ENCODE data around the gene HP1BP3.

HP1BP3 gene

GRCh38 chr1:20711285-20712214 lies 75.6 kb downstream of the HP1BP3 start:
- no peak for DNase-seq (ENCODE audit: low read depth)

DNA sequence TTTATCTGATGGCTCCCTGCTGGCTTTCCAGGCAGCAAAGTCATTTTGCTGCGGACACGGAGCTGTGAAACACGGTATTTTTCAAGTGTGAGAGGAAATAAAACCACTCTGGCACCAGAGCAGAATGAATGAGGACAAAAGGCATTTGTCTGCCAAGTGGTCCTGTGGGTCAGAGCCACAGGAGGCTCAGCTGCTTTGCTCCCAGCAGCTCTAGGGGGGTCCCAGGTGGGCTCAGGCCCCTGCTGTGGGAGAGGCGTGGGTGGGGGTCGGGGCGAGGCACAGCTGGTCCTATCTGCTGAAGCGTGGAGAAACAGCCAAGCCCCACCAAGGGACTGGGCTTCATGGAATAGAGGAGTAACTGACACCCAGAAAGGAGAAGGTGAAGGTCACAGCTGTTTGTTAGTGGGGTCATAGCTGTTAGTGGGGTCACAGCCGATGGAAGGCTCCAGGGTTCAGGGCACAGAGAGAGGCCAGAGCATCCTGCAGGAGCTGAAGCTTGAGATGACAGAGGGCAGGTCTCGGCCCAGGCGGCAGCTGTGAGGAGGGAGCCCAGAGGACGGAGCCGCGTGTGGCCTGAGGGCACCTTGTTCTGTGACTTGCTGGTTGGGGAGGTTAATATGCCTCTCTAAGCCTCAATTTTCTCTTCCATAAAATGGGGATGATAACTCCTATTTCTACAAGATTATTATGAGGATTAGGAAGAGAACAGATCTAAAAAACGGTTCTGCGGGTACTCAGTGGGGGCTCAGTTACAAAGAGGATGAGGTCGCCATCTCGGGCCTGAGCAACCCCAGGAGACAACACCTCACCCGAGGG lies 76.4 kb downstream of the HP1BP3 start:
- no peak for DNase-seq (ENCODE audit: low read depth)

- no peak for DNase-seq (ENCODE audit: low read depth)
Measured at GRCh38 chr1:20709868-20710267, 77.2 kb downstream of the HP1BP3 start.

DNA sequence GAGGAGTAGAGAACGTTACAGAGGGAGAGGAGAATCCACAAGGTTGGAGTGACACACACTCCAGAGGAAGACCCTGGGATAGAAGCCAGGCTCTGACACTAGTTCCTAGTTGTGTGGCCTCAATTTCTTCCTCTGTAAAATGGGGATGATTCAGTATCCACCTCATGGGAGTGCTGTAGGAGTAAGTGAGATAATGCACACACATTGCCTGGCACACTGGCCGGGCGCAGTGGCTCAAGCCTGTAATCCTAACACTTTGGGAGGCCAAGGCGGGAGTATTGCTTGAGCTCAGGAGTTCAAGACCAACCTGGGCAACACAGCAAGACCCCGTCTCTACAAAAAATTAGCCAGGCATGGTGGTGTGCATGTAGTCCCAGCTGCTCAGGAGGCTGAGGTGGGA lies 78.2 kb downstream of the HP1BP3 start:
- no peak for DNase-seq (ENCODE audit: low read depth)

DNA sequence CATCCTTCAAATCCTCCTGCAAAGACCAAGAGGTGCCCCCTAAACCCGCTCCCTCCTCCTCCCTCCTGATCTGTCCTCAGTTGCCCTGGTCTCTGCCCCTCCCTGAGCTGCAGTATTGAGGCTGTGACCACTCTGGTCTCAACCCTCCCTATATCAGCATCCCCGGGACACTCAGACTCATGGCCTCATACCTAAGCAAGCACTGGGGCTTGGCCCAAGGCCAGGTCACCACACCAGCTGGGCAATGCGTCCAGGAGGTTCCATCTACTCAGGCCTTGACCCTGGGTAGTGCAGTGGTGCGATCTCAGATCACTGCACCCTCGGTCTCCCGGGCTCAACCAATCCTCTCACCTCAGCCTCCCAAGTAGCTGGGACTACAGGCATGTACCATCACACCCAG lies 79.0 kb downstream of the HP1BP3 start:
- DNase-seq (ENCODE audit: low read depth) = no peak

- DNase-seq (ENCODE audit: low read depth) = no peak
Measured at GRCh38 chr1:20706841-20707240, 80.3 kb downstream of the HP1BP3 start.

GRCh38 chr1:20705203-20705755 lies 81.8 kb downstream of the HP1BP3 start:
- DNase-seq (ENCODE audit: low read depth) = no peak

- DNase-seq (ENCODE audit: low read depth) = no peak
Measured at GRCh38 chr1:20704390-20705202, 82.5 kb downstream of the HP1BP3 start.

- DNase-seq (ENCODE audit: low read depth) = no peak
Measured at GRCh38 chr1:20703124-20703756, 83.9 kb downstream of the HP1BP3 start.

DNA sequence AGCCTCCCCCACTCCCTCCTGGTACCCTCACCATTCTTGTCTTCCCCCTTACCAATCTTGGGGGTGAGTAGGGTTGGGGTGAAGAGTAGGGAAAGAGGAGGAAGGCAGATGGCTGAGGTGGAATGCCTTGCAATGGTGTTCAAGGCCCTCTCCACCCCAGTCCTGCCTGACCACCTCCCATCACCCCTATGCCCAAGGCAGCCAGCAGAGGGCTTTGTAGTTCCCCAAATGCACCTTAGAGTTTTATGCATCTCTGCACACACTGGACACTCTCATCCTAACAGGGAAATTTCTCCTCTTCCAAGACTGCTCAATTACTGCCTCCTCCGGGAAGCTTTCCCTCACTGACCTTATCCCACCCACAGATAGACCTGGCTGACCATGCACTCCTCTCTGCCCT lies 84.7 kb downstream of the HP1BP3 start:
- no peak for DNase-seq (ENCODE audit: low read depth)

GRCh38 chr1:20701847-20702246 lies 85.3 kb downstream of the HP1BP3 start:
- DNase-seq (ENCODE audit: low read depth) = no peak

- DNase-seq (ENCODE audit: low read depth) = no peak
Measured at GRCh38 chr1:20701446-20701845, 85.7 kb downstream of the HP1BP3 start.

GRCh38 chr1:20700636-20701215 lies 86.4 kb downstream of the HP1BP3 start:
- DNase-seq (ENCODE audit: low read depth) = no peak

- DNase-seq (ENCODE audit: low read depth) = no peak
Measured at GRCh38 chr1:20699558-20699957, 87.5 kb downstream of the HP1BP3 start.

DNA sequence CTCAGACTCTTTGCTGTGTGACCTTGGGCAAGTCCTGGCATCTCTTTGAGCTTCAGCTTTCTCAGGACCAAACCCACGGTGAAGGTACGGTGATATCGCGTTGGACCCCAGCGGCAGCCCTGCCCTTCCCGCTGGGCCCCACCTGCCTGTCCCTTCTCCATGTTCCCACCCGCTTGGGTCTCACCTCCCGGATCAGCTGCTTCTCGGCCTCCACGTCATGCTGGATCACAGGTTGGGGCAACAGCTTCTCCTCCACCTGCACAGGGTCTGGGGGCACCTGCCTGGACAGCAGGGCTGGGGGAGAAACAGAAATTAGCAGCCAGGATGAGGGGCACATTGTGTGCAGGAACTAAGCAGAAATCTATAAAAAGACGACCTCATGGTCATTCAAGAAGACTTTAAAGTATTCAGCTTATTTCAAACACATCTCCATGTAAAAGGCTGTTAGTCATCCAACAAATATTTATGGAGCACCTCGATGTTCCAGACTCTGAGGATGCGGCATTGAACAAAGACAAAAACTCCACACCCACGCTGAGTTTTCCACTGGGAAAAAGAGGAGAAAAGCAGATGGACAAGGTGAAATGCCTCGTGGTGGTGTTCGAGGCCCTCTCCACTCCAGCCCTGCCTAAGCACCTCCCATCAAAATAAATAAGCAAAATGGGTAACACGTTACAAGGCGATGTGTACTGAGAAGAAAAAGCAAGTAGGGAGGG lies 88.8 kb downstream of the HP1BP3 start:
- no peak for DNase-seq (ENCODE audit: low read depth)

DNA sequence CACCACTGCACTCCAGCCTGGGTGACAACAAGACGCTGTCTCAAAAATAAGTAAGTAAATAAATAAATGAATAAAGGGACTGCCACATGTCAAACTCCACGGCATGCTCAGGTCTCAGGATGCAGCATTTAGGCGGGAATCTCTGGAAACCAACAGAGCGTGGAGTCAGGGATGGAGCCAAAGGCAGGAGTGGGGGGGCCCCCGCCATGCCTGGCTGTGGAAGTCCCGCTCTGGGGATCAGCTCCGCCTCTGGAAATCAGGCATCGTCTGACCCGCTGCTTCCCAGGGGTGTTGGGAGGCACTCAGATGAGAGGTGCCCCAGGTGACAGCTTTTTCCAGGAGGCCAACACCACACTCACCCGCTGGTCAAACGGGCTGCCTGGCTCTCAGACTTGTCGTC lies 89.5 kb downstream of the HP1BP3 start:
- no peak for DNase-seq (ENCODE audit: low read depth)

- peak; percentile 49 for DNase-seq (ENCODE audit: low read depth)
Measured at GRCh38 chr1:20696397-20697333, 90.4 kb downstream of the HP1BP3 start.

- no peak for DNase-seq (ENCODE audit: low read depth)
Measured at GRCh38 chr1:20695515-20695914, 91.6 kb downstream of the HP1BP3 start.

- no peak for DNase-seq (ENCODE audit: low read depth)
Measured at GRCh38 chr1:20693623-20694022, 93.5 kb downstream of the HP1BP3 start.
